Measurements from ENCODE around the gene GABARAP.

GABARAP gene

GRCh38 chr17:7205561-7205960, 36.7 kb downstream of the GABARAP start:
- DNase-seq (ENCODE audit: low read depth), result no peak

DNA sequence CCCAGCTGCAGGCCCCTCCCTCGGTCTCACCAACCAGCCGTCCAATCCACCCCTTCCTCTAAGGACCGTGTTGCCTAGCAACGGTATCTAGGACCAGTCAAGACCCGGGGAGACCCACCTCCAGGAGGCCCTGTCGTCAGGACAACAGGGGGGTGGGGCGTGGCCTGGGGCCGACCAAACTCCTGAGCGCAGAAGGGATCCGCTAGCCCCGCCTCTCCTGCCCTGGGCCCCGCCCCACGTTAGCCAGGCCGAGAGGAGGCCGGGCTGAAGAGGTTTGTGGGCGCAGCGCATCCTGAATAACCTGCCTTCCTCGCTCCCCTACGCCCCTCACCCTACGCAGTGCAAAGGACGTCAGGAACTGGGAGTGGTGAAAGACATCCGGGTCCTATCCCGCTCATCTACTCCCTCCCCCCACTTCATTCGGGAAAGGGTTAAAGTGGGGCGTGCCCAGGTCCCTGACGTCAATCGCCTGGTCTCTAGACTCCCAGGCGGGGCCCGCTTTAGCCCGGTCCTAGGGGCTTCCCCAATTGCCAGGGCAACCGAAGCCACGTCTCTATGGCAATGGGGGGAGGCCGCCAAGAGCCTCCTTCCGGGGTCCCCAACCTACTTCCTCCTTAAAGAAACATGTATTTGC, 37.3 kb downstream of the GABARAP start:
- no peak for DNase-seq (ENCODE audit: low read depth)

GRCh38 chr17:7204336-7204735, 37.9 kb downstream of the GABARAP start:
- no peak for DNase-seq (ENCODE audit: low read depth)

DNA sequence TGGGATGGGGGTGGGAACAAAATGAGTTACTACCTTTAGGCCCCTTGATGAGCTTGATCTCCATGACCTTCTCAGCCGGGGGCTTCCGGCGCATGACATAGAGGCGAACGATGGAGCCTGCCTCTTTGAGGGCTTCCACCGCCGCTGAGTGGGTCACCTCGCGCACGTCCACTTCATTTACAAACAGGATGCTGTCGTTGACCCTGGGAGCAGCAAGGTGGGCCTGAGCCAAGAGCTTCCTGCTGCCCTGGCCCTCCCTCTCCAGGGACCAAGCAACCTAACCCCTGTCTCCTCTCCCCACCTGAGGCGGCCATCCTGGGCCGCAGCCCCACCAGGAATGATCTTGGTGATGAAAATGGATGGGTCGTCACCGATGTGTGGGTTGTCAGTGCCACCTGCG, 38.9 kb downstream of the GABARAP start:
- DNase-seq (ENCODE audit: low read depth), result no peak

DNA sequence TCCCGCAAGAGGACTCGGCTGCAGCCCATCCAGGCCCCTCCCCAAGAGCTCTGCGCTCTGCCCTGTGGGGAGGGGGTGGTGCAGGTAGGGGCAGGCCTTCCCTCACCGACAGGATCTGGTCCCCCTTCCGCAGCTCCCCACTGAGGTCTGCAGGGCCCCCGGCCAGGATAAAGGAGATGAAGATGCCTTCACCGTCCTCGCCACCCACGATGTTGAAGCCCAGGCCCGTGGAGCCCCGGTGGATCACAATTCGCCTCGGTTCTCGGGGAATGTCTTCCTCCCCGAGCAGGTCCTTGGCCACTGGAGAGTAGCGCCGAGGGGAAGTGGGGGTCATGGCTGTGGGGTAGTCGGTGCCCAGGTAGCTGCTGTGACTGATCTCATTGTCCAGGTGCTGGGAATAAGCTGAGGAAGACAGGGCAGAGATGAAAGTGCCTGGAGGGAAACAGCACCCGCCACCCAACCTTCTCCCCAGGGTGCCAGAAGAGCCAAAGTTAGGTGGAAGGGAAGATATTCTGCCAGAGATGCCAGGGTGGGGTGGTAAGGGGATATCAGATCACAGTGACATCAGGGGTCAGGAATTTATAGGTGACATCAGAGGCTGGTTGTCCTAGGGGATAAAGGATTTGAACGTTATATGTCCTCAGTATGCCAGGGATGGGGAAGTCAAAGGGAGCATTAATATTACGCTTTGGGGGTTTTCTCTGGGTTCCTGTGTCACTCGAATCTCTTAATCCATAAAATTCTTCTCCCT, 45.4 kb downstream of the GABARAP start:
- no peak for DNase-seq (ENCODE audit: low read depth)

DNA sequence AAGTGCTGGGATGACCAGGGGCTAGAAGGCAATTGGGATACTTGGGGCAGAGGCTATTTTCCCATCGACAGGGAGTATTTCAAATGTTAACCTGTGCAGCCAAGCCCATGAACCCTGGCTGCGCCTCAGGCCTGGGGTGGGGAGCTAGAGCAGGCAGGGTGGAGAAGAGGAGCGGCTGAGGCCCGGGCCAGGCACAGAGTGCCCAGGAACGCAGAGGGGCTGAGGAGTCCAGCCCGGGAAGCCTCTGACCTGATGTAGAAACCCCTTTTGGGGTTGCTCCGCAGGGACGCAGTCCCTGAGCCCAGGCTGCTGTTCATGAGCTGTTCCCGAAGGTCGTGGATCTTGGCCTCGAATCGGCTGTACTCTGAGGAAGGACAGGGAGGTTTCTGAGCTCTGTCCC, 46.3 kb downstream of the GABARAP start:
- no peak for DNase-seq (ENCODE audit: low read depth)

DNA sequence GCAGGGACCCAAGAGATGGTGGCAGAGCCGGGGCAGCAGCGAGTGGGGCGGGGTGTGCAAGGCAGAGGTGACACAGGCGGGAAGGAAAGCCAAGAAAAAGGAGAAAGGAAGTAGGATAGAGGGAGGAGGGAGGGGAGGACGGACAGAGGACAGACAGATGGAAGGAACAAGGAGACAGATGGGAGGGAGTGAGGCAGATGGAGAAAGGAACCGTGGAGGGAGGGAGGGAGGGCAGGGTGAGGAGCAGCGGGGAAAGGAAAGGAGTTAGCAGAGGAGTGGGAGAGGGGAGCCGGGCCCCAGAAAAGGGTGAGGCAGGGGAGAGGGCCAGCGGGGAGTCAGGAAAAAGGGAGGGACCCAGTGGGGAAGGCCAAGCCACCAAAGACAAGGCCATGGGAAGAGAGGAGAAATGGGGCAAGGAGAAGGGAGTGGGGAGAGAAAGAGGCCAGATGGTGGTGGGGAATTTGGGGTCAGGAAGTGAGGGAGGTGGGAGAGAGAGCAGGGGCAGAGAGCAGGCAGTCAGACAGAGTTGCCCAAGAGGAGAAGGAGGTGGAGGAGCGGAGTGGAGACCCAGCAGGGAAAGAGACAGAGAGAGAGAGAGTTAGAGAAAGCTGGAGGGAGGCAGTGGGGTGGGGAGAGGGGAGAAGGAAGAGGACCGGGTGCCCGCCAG, 49.8 kb downstream of the GABARAP start:
- DNase-seq (ENCODE audit: low read depth), result no peak

- no peak for DNase-seq (ENCODE audit: low read depth)
Measured at GRCh38 chr17:7191571-7192270, 50.5 kb downstream of the GABARAP start.

DNA sequence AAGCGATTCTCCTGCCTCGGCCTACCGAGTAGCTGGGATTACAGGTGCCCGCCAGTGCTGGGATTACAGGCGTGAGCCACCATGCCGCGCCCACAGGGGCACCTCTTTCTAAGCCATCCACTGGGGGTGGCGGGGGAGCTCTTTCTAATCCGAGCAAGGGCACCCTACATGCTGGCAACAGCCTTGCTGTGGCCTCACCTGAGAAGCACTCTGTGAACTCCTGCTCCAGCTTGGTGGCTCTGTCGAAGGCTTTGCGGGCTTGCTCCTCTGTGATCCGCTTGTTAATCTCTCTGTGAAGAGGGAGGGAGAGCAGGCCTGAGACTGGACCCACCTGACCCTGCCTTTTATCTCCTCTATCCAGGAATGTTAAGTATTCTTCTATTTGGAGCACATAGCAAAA, 51.2 kb downstream of the GABARAP start:
- no peak for DNase-seq (ENCODE audit: low read depth)

DNA sequence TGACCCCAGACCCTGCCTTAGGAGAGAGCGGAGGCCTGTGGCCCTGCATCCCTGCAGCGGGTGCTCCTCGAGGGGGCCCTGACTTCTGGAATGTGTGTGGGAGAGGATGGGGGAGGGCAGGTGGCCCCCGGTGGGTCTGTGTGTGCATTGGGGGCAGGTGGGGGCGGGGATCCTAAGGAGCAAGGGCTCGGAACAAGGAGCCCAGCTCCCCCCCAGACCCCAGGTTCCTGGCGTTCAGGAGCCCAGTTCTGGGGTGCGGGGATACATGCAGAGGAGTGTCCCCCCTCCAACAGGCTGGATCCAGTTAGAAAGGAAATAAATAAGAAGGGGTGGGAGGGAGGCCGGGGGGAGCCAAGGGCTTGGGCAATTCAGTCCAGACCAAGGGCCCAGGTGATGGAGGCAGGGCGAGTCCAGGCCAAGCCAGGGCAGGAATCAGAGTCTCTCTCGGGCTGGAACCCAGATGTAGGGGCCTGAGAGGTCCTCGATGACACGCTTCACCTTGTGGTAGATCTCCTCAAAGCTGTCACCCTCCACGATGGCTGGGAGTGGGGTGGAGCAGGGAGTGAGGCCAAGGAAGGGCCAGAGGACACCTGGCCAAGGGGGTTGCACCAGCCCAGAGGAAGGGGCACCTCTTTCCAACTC, 51.9 kb downstream of the GABARAP start:
- no peak for DNase-seq (ENCODE audit: low read depth)

Measured in HS-5 (cell line).